ENCODE results near the gene HTATSF1. TPM values are rescaled to one million over a fixed set of nuclear protein-coding genes. Genes with fewer than 3 reads are reported as not detected.

HTATSF1 gene
- total RNA-seq, 1 experiment from 2014 or later = 39.7 TPM

GRCh38 chrX:136496764-136497555, 432 bp upstream of the HTATSF1 start:
- Histone ChIP-seq H3K27me3 (ENCODE audit: insufficient read depth, low read length) (no peaks in the 10 kb centered on the region), H3K4me2 (ENCODE audit: low read length) (peak overlapping the region; percentile 77), H3K79me2 (ENCODE audit: insufficient read depth, low read length) (peaks cover 24% of the 10 kb centered on the region), H3K36me3 (ENCODE audit: control insufficient read depth in 1 of 2, insufficient read depth in 2 of 2, low read length in 2 of 2) (peaks cover 0 to 3% of the 10 kb centered on the region in 2 experiments; a peak in 2 of 4 replicates), H3K9ac (ENCODE audit: low read length) (peak overlapping the region; percentile 78), H4K20me1 (ENCODE audit: insufficient read depth) (no peaks in the 10 kb centered on the region), H3K9me2 (ENCODE audit: insufficient read depth) (no peaks in the 10 kb centered on the region), H3K9me3 (ENCODE audit: control insufficient read depth in 1 of 2, insufficient read depth in 1 of 2, low read depth in 1 of 2, low read length in 2 of 2) (no peaks in the 10 kb centered on the region), H3K4me3 (replicated peaks in 1 of 2; ENCODE audit: low read depth in 1 of 2, low read length in 2 of 2) (peak overlapping the region; percentile 77 to 84), H3K4me1 (ENCODE audit: control insufficient read depth in 1 of 2, insufficient read depth in 2 of 2, low read length in 2 of 2) (peaks cover 3 to 15% of the 10 kb centered on the region in 2 experiments; a peak in 2 of 4 replicates), H3K27ac (ENCODE audit: low read depth, low read length) (peak overlapping the region; percentile 91), H2AFZ (ENCODE audit: low read depth, low read length, poor library complexity, severe bottlenecking) (peak overlapping the region; percentile 17)
- ATAC-seq = peak; percentile 85
- no TSS peak for BruUV-seq (replicated peaks)
- ChIA-PET CTCF (no interaction called here), RAD21 (ENCODE audit: low non-redundant PET in 1 of 2, low total read pairs in 2 of 2, uncharacterized antibody in 2 of 2, unreplicated experiment in 2 of 2) (no interaction called here), POLR2A (interaction anchor here (0.6 kb wide), 1 partner anchor 283 kb away, joined by 5 read pairs; no protein-coding TSS in a partner anchor)
- peak; percentile 66 for DNase-seq (ENCODE audit: low read depth, low spot score)
- intact Hi-C loops (cut with micrococcal nuclease) = loop anchor here (2.0 to 10.0 kb wide), 4 partner anchors 80 to 524 kb away; partner anchors contain the start of genes MAP7D3 and MMGT1
- TF ChIP-seq ZFX (IDR thresholded peaks at IDR 0.05) (peak; percentile 60), ATF3 (IDR thresholded peaks at IDR 0.05) (no peak), FOSL1 (IDR thresholded peaks at IDR 0.05; ENCODE audit: low read depth) (no peak), RAD21 (IDR thresholded peaks at IDR 0.05; ENCODE audit: low read depth) (no peak), POLR2AphosphoS5 (IDR thresholded peaks at IDR 0.05; ENCODE audit: low read depth, low read length) (peak; percentile 70), REST (IDR thresholded peaks at IDR 0.05; ENCODE audit: low read depth) (no peak), EZH2 (IDR thresholded peaks at IDR 0.05) (no peak), EZH2phosphoT487 (IDR thresholded peaks at IDR 0.05; ENCODE audit: borderline replicate concordance) (no peak), ZNF274 (IDR thresholded peaks at IDR 0.05; ENCODE audit: low read depth, low read length) (no peak), SIN3A (IDR thresholded peaks at IDR 0.05; ENCODE audit: low read depth) (0 out of 2 replicates have a peak, but pooled peaks have one; percentile 48), SRF (IDR thresholded peaks at IDR 0.05; ENCODE audit: low read depth) (0 out of 2 replicates have a peak, but pooled peaks have one; percentile 56), ELF1 (IDR thresholded peaks at IDR 0.05; ENCODE audit: borderline replicate concordance, low read depth) (no peak), SP1 (IDR thresholded peaks at IDR 0.05; ENCODE audit: low read depth) (no peak), JUND (IDR thresholded peaks at IDR 0.05) (no peak), CBX3 (IDR thresholded peaks at IDR 0.05; ENCODE audit: low read depth) (no peak; the same call in 1 of the 2 replicates), YY1 (IDR thresholded peaks at IDR 0.05; ENCODE audit: extremely low read depth, insufficient replicate concordance, low read depth, low read length) (peak; percentile 86), TCF7L2 (IDR thresholded peaks at IDR 0.05; ENCODE audit: borderline replicate concordance, extremely low read depth, insufficient read depth, insufficient read length) (peak; percentile 65), CEBPB (IDR thresholded peaks at IDR 0.05; ENCODE audit: low read depth) (no peak), CTCF (IDR thresholded peaks at IDR 0.05 in 2 of 3, conservative IDR thresholded peaks at IDR 0.05 in 1 of 3; ENCODE audit: borderline replicate concordance in 1 of 3, insufficient read depth in 1 of 3, low read depth in 2 of 3, low read length in 2 of 3) (no peak)
